ENCODE measurements around the gene SORCS3.

Gene SORCS3

DNA sequence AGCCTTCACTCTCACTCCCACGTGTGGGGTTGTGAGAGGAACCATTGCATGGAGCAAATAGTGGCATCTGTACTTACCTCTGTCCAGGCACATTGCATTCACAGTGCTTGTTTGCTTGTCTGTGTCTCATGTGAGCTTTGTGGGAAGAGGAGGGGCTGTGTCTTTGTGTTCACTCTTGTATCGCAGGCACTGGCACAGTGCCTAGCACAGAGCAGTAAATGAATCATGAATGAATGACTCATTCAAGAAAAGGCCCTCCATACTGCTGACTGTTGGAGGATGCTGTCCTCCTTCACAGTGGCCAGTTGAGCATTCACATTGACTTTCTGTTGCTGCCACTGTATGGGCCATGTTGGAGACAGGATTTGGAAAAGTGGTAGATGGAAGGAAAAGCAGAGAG, 125.3 kb downstream of the SORCS3 start:
- Histone ChIP-seq H3K4me3 (ENCODE audit: low read depth in 1 of 2, low read length in 1 of 2) (no peak overlapping the region), H3K27ac (no peak overlapping the region), H3K4me1 (ENCODE audit: control insufficient read depth in 1 of 2, insufficient read depth in 1 of 2, low read depth in 1 of 2, low read length in 1 of 2) (no peaks in the 10 kb centered on the region), H3K27me3 (peaks cover 5% of the 10 kb centered on the region), H3K9me3 (no peaks in the 10 kb centered on the region), H3K36me3 (no peaks in the 10 kb centered on the region)
- TF ChIP-seq, protein P1, sequence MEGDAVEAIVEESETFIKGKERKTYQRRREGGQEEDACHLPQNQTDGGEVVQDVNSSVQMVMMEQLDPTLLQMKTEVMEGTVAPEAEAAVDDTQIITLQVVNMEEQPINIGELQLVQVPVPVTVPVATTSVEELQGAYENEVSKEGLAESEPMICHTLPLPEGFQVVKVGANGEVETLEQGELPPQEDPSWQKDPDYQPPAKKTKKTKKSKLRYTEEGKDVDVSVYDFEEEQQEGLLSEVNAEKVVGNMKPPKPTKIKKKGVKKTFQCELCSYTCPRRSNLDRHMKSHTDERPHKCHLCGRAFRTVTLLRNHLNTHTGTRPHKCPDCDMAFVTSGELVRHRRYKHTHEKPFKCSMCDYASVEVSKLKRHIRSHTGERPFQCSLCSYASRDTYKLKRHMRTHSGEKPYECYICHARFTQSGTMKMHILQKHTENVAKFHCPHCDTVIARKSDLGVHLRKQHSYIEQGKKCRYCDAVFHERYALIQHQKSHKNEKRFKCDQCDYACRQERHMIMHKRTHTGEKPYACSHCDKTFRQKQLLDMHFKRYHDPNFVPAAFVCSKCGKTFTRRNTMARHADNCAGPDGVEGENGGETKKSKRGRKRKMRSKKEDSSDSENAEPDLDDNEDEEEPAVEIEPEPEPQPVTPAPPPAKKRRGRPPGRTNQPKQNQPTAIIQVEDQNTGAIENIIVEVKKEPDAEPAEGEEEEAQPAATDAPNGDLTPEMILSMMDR (IDR thresholded peaks at IDR 0.05), result no peak

DNA sequence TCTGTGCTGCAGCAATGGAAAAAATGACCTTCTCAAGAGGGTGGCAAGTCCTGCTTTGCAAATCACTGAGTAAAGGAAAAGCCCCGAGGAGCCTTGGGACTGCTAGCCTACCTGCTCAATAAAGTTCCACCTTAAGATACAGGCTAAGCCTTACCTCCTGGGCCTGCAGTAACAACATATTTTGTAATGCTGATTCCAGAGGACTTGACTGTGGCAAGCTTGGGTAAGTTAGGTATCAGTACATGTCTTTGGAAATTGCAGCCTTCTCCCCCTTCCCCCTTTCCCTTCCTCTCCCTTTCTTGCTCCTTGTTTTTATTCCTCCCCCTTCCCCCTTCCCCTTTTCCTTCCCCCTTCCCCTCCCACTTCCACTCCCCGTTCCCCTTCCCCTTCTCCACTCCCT, 126.2 kb downstream of the SORCS3 start:
- no peaks in the 10 kb centered on the region for H3K9me3 ChIP-seq

DNA sequence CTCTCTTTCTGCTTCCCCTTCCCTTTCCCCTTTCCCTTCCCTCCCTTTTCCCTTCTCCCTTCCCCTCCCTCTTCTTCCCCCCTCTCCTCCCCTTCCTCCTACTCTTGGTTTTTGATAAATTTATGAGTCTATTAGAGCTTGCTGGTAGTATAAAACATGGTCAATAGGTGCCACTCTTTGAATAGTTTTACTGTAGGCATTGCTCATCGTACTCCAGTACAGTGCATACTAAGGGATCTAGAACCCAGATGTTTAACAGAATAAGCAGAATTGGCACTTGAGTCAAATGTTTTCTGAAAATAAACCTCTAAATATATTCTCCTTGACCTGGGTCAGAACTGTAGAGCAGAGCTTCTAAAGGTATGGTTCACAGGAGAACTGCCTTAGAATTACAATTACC, 126.7 kb downstream of the SORCS3 start:
- Histone ChIP-seq H3K4me3 (ENCODE audit: low read depth in 1 of 2, low read length in 1 of 2) (no peak overlapping the region), H3K27me3 (no peaks in the 10 kb centered on the region), H3K9me3 (no peaks in the 10 kb centered on the region), H3K4me1 (ENCODE audit: control insufficient read depth in 1 of 2, insufficient read depth in 1 of 2, low read depth in 1 of 2, low read length in 1 of 2) (no peaks in the 10 kb centered on the region), H3K27ac (no peak overlapping the region), H3K36me3 (no peaks in the 10 kb centered on the region)
- TF ChIP-seq, protein P1 (IDR thresholded peaks at IDR 0.05), result no peak

More for the DNA sequence above, 126.2 kb downstream of the SORCS3 start:
- peaks cover 2% of the 10 kb centered on the region for H3K27me3 ChIP-seq
- no peak overlapping the region for H3K4me3 ChIP-seq (ENCODE audit: low read depth in 1 of 2, low read length in 1 of 2)
- no peaks in the 10 kb centered on the region for H3K36me3 ChIP-seq
- TF ChIP-seq, protein P1 (IDR thresholded peaks at IDR 0.05), result no peak
- no peak overlapping the region for H3K27ac ChIP-seq
- no peaks in the 10 kb centered on the region for H3K4me1 ChIP-seq (ENCODE audit: control insufficient read depth in 1 of 2, insufficient read depth in 1 of 2, low read depth in 1 of 2, low read length in 1 of 2)

DNA sequence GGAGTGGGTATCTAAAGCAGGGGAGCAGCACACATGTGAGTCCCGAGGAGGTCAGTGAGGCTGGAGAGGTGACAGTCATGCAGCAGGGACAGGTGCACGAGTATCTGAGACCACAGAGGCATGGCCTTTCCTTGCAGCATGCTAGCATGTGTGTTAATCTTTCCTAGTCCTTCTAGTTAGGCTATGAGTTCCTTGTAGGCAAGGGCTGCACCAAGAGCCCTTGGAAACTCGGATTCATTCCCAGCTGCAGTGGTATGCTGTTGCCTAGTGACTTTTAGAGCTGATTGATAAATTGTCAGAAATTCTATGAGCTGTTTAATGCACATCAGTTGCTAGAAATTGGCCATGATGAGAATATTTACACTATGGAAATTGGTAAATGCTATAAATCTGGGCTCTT, 132.0 kb downstream of the SORCS3 start:
- H3K4me3 ChIP-seq (ENCODE audit: low read depth in 1 of 2, low read length in 1 of 2), result no peak overlapping the region
- TF ChIP-seq, protein P1 (IDR thresholded peaks at IDR 0.05), result no peak
- no peaks in the 10 kb centered on the region for H3K9me3 ChIP-seq
- H3K27ac ChIP-seq, result no peak overlapping the region
- no peaks in the 10 kb centered on the region for H3K4me1 ChIP-seq (ENCODE audit: control insufficient read depth in 1 of 2, insufficient read depth in 1 of 2, low read depth in 1 of 2, low read length in 1 of 2)
- H3K36me3 ChIP-seq, result no peaks in the 10 kb centered on the region
- H3K27me3 ChIP-seq, result peaks cover 38% of the 10 kb centered on the region

DNA sequence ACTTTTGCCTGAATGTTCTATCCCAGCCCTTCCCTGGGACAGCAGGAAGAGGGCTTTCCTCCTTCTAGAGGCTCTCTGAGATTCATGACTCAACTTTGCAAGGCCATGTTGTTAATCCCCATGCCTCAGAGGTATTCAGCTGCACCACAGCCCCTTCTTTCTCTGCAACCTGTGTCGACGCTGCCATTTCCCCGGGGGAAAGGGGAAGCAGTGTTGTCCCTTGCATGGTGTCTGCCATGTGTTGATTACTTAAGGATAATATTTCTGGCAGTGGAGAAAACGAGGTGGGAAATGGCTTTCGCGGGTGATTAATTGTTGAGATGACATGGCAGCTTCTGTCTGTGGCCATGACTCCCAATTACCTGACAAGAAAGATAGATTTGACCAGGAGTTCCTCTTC, 133.1 kb downstream of the SORCS3 start:
- Histone ChIP-seq H3K4me1 (ENCODE audit: control insufficient read depth in 1 of 2, insufficient read depth in 1 of 2, low read depth in 1 of 2, low read length in 1 of 2) (no peaks in the 10 kb centered on the region), H3K27ac (no peak overlapping the region)
- TF ChIP-seq, protein P1 (IDR thresholded peaks at IDR 0.05), result no peak

More for the DNA sequence above, 133.1 kb downstream of the SORCS3 start:
- Histone ChIP-seq H3K4me3 (ENCODE audit: low read depth in 1 of 2, low read length in 1 of 2) (no peak overlapping the region), H3K9me3 (no peaks in the 10 kb centered on the region), H3K36me3 (no peaks in the 10 kb centered on the region), H3K27me3 (peaks cover 38% of the 10 kb centered on the region)

Data from neutrophil (primary cell).